Thyroid gland (tissue), 4 donors: ENCODE measurements around the gene FKBP1A.
"Not testable (repeated sequence)": the region's sequence is repeated elsewhere in the genome, so short reads cannot be mapped to it uniquely, and the experiment has no call there.

Experiments
- POLR2A ChIP-seq, 2 donors: fragments of 450-650 bp; IDR thresholded peaks; one replicate each; pipeline ENCODE4 v1.6.1; 2017; ENCODE audit warnings: antibody characterized with exemption in 2 of 2, mild to moderate bottlenecking in 2 of 2, moderate library complexity in 1 of 2
- TF ChIP-seq, protein P1 (sequence below), 6 experiments: fragments of 200-600 bp in 3 of 6; fragments of 450-650 bp in 3 of 6; sonication (generic) in 3 of 6; IDR thresholded peaks; one replicate each; pipeline ENCODE4 v1.5.1; 2016 to 2019; ENCODE audit warnings: antibody characterized with exemption in 6 of 6, mild to moderate bottlenecking in 2 of 6, inconsistent platforms in 1 of 6, moderate library complexity in 1 of 6

- TF ChIP-seq, protein P1, sequence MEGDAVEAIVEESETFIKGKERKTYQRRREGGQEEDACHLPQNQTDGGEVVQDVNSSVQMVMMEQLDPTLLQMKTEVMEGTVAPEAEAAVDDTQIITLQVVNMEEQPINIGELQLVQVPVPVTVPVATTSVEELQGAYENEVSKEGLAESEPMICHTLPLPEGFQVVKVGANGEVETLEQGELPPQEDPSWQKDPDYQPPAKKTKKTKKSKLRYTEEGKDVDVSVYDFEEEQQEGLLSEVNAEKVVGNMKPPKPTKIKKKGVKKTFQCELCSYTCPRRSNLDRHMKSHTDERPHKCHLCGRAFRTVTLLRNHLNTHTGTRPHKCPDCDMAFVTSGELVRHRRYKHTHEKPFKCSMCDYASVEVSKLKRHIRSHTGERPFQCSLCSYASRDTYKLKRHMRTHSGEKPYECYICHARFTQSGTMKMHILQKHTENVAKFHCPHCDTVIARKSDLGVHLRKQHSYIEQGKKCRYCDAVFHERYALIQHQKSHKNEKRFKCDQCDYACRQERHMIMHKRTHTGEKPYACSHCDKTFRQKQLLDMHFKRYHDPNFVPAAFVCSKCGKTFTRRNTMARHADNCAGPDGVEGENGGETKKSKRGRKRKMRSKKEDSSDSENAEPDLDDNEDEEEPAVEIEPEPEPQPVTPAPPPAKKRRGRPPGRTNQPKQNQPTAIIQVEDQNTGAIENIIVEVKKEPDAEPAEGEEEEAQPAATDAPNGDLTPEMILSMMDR (IDR thresholded peaks at IDR 0.05) = not testable (repeated sequence)
- not testable (repeated sequence) for TF ChIP-seq POLR2A (IDR thresholded peaks at IDR 0.05)
These were observed 5.3 kb upstream of the FKBP1A start for GRCh38 chr20:1398185-1398584.
